ENCODE measurements around the gene CTDNEP1.
"Not testable (repeated sequence)": the region's sequence is repeated elsewhere in the genome, so short reads cannot be mapped to it uniquely, and the experiment has no call there.

CTDNEP1 gene

GRCh38 chr17:7248796-7249195 lies 2.7 kb downstream of the CTDNEP1 start:
- DNase-seq (ENCODE audit: low spot score), result no peak

GRCh38 chr17:7246779-7247178 lies 4.8 kb downstream of the CTDNEP1 start:
- no peak for DNase-seq (ENCODE audit: low spot score)

GRCh38 chr17:7243838-7244237 lies 7.7 kb downstream of the CTDNEP1 start:
- not testable (repeated sequence) for DNase-seq (ENCODE audit: low spot score)

- no peak for DNase-seq (ENCODE audit: low spot score)
Measured at GRCh38 chr17:7243453-7243729, 8.1 kb downstream of the CTDNEP1 start.

GRCh38 chr17:7242717-7243452 lies 8.6 kb downstream of the CTDNEP1 start:
- peak; percentile 87 for DNase-seq (ENCODE audit: low spot score)

GRCh38 chr17:7241783-7242716 lies 9.5 kb downstream of the CTDNEP1 start, which contains the start of gene GABARAP:
TSS of gene GABARAP (minus strand) at chr17:7242449. CDS start at chr17:7242330, 119 bp downstream.
- peak; percentile 88 for DNase-seq (ENCODE audit: low spot score)

DNA sequence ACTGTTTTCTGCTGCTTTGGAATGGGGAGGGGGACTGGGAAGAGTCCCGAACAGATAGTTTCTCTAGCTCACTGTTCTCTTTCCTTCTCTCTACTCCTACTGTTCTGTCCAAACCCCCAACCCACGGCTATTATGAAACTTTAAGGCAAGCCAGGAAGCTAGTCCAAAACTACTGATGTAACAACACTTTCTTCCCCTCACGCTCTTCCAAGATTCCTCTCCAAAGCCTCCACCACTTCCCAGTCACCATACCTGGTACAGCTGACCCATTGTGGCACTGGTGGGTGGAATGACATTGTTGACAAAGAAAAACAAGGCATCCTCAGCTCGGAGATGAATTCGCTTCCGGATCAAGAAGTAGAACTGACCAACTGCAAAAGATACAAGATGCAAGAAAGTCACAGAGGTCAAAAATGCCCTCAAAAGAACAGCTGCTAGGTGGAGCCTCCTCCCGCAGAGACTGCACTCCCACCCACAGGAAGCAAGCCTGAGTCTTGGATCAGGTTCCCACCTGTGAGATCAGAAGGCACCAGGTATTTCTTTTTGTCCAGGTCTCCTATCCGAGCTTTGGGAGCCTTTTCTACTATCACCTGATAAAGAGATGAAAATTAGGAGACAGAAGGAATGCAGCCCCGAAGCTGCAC lies 10.3 kb downstream of the CTDNEP1 start:
- DNase-seq (ENCODE audit: low spot score), result no peak

- DNase-seq (ENCODE audit: low spot score), result no peak
Measured at GRCh38 chr17:7240375-7240774, 11.2 kb downstream of the CTDNEP1 start.

- peak; percentile 99 for DNase-seq (ENCODE audit: low spot score)
Measured at GRCh38 chr17:7239091-7240027, 12.2 kb downstream of the CTDNEP1 start, which contains the start of gene PHF23. TSS of gene PHF23 (minus strand) at chr17:7239457. CDS start at chr17:7239279, 178 bp downstream.

GRCh38 chr17:7238420-7239090 lies 13.0 kb downstream of the CTDNEP1 start:
- no peak for DNase-seq (ENCODE audit: low spot score)

- no peak for DNase-seq (ENCODE audit: low spot score)
Measured at GRCh38 chr17:7237761-7238419, 13.6 kb downstream of the CTDNEP1 start.

DNA sequence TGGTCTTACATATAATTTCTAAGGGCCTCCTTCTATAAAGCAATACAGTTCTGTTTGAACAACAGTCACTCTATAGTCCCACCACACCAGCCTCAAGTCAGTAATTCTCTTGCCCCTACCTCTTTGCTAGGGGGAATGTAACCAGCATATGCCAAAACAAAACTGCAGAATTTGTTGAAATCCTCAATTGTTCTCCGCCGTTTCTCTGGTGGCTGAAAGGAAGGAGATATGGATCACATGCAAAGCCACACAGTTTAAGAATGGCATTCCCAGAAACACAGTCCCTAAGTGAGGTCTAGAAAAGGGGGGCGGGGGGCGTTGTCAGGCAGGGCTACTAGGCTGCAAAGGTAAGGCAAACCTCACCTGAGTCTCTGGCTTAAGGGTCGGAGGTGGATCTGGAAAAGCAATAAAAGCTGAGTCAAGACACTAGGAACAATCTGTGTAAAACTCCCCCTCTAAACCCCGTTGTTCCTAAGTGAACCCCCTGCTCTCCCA lies 14.2 kb downstream of the CTDNEP1 start:
- DNase-seq (ENCODE audit: low spot score), result no peak

GRCh38 chr17:7236808-7237207 lies 14.7 kb downstream of the CTDNEP1 start:
- no peak for DNase-seq (ENCODE audit: low spot score)

- DNase-seq (ENCODE audit: low spot score), result no peak
Measured at GRCh38 chr17:7235693-7236665, 15.6 kb downstream of the CTDNEP1 start.

DNA sequence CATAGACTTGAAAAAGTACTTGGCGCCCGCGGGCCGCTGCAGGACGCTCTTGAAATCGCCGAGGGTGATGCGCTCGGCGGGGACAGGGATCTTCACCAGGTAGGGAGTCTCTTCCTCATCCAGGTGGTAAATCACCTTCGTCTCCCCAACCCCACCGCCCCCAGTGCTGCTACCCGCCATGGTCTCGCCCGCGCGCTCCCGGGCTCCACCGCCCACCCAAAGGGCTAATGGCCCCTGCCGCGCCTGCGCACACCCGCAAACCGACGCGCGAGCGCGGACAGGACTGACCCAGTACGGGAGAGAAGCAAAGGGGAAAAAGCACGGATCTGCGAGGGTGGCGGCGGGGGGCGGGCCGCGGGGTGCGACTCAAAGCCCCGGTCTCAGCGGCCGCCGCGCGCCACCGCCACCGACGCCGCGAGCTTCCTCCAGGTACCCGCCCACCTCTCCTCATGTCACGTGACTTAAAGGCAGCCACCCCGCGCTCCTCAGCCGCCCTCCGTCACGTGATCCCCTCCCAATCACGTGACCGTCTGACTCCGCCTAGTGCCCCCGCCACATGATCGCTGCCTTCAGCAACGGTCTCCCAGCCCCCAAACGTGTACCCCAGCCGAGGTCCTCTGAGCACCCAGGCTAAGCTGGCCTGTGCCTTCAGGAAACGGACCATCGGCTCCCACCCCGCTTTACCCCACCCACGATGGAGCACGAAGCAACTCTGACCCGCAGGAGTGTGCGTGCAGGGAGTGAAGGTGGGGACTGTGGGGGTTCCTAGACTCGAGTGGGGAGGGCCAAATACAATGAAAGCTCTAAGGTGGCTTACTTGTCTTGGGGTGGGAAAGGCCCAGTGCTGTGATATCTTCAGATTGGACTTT lies 17.2 kb downstream of the CTDNEP1 start, which contains the start of gene DVL2:
DVL2 (minus strand) TSS at position 435 of the 869 bp plus-strand sequence; CDS start at position 180, 255 bp downstream.
- peak; percentile 91 for DNase-seq (ENCODE audit: low spot score)

- DNase-seq (ENCODE audit: low spot score), result no peak
Measured at GRCh38 chr17:7233701-7234082, 17.8 kb downstream of the CTDNEP1 start.

DNA sequence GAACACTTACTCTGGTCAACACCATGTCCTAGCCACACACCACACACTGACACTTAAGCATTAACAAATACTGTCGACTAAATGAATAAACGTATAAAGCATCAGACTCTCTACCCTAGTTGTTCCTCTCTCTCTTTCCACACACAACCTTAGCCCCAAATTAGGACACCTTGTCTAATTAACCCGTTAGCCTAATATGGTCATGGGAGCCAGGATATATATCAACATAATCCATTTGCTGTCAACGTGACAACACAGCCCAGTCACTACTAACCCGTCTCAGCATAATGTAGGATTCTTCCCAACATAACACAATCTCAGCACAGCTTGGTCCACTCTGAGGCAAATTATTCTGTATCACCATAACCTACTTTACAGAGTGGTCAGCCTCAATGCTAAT lies 19.4 kb downstream of the CTDNEP1 start:
- DNase-seq (ENCODE audit: low spot score), result no peak

- DNase-seq (ENCODE audit: low spot score), result no peak
Measured at GRCh38 chr17:7229504-7229903, 22.0 kb downstream of the CTDNEP1 start.
